Prostate gland (tissue), 2 donors: ENCODE results near the gene FOXP1. TPM values are rescaled to one million over a fixed set of nuclear protein-coding genes. Genes with fewer than 3 reads are reported as not detected.

Source experiments
- DNase-seq: peaks from one replicate; pipeline ENCODE4 v3.0.0-alpha.2; 2019; ENCODE audit warnings: low spot score
- H3K27ac ChIP-seq, 2 donors: fragments of 200-600 bp; sonication (generic); 2 replicates each; pipeline ENCODE4 v1.5.1; 2017 to 2019
- H3K27me3 ChIP-seq: fragments of 200-600 bp; sonication (generic); replicated peaks from 2 replicates; pipeline ENCODE4 v1.5.1; 2019; ENCODE audit not compliant: insufficient read depth
- H3K36me3 ChIP-seq, 2 donors: fragments of 200-600 bp; sonication (generic); 1 replicate in 1 of 2; 2 replicates in 1 of 2; pipeline versions ENCODE4 v1.5.1 to v1.8.1; 2017 to 2019
- H3K4me1 ChIP-seq: fragments of 200-600 bp; sonication (generic); replicated peaks from 2 replicates; pipeline ENCODE4 v1.5.1; 2019
- H3K4me3 ChIP-seq, 2 donors: fragments of 200-600 bp; sonication (generic); 2 replicates each; pipeline ENCODE4 v1.5.1; 2017 to 2019
- H3K9me3 ChIP-seq: fragments of 200-600 bp; sonication (generic); 2 replicates; pipeline ENCODE4 v1.5.1; 2017
- POLR2A ChIP-seq: fragments of 450-650 bp; IDR thresholded peaks from one replicate; pipeline ENCODE4 v1.6.1; 2016; ENCODE audit warnings: antibody characterized with exemption, mild to moderate bottlenecking
- POLR2AphosphoS5 ChIP-seq: sonication (generic); formaldehyde crosslinking; IDR thresholded peaks from one replicate; pipeline ENCODE4 v1.6.1; 2017; ENCODE audit warnings: antibody characterized with exemption
- whole genome bisulfite sequencing: methylation state at CpG from one replicate; pipeline ENCODE4 v1.1.5; 2018; 5-methylcytosine and 5-hydroxymethylcytosine counted together
- intact Hi-C: fragments of 100-400 bp; cut with DNase I; formaldehyde crosslinking; loops from one replicate; pipeline ENCODE4 v1.14.2; 2022
- total RNA-seq, 2 donors: library from RNA; depleted of rRNA; stranded (reverse); fragments of >200 nt; gene quantifications; one replicate each; pipeline ENCODE4 v1.1.0, GENCODE V29; 2016
- TF ChIP-seq, protein P1 (sequence below), 4 experiments: fragments of 200-600 bp in 2 of 4; fragments of 450-650 bp in 2 of 4; sonication (generic) in 2 of 4; IDR thresholded peaks; 1 replicate in 3 of 4; 2 replicates in 1 of 4; pipeline ENCODE4 v1.5.1; 2016 to 2019; ENCODE audit warnings: antibody characterized with exemption in 4 of 4, mild to moderate bottlenecking in 2 of 4, moderate library complexity in 2 of 4

Gene FOXP1
- total RNA-seq, 2 donors from 2014 or later, result 133 to 156 TPM

DNA sequence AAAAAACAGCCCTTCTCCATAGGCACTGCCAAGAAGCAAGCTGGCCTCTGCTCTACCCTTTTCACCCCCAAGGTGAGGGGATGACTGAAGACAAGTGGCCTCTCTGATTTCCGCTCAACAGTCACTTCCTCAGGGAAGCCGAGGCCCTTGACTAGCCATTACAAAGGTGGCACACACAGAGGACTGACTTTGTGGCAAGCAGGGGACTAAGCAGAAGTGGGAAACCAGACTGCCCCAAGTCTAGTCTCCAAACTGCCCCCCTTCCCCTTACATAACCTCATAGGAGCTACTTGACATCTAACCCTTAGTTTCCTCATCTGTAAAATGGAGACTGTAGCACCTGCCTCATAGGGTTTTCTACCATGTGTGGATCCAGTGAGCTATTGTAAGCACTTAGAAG, 118.9 kb downstream of the FOXP1 start:
- Histone ChIP-seq H3K36me3 (no peaks in the 10 kb centered on the region), H3K4me1 (no peaks in the 10 kb centered on the region), H3K27me3 (no peaks in the 10 kb centered on the region), H3K4me3 (no peak overlapping the region), H3K27ac (no peak overlapping the region), H3K9me3 (no peaks in the 10 kb centered on the region)
- intact Hi-C loops, result no loop called here
- TF ChIP-seq POLR2AphosphoS5, result no peak
- no peak for TF ChIP-seq POLR2A
- TF ChIP-seq, protein P1, sequence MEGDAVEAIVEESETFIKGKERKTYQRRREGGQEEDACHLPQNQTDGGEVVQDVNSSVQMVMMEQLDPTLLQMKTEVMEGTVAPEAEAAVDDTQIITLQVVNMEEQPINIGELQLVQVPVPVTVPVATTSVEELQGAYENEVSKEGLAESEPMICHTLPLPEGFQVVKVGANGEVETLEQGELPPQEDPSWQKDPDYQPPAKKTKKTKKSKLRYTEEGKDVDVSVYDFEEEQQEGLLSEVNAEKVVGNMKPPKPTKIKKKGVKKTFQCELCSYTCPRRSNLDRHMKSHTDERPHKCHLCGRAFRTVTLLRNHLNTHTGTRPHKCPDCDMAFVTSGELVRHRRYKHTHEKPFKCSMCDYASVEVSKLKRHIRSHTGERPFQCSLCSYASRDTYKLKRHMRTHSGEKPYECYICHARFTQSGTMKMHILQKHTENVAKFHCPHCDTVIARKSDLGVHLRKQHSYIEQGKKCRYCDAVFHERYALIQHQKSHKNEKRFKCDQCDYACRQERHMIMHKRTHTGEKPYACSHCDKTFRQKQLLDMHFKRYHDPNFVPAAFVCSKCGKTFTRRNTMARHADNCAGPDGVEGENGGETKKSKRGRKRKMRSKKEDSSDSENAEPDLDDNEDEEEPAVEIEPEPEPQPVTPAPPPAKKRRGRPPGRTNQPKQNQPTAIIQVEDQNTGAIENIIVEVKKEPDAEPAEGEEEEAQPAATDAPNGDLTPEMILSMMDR (IDR thresholded peaks at IDR 0.05), result no peak
- WGBS, result 94% methylated on average over 2 of the region's 2 CpGs
- DNase-seq, result no peak

DNA sequence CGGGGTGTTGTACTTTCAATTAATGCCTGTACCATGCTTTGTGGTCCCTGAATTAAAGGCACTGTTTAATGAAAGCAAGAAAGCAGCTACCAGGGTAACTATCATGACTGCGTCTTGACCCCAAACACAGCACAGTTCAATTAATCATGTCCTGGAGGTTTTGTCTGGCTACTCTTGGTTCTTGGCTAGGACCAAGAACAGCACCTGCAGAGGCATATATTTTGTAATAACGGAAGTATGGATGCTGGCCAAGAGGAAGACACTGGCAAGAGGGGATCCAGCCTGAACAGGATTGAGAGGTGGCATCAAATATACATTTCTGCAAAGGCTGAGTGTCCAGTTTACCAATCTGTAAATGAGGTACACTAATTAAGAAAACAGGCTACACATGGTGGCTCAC, 119.9 kb downstream of the FOXP1 start:
- intact Hi-C loops, result no loop called here
- no peak for DNase-seq
- Histone ChIP-seq H3K9me3 (no peaks in the 10 kb centered on the region), H3K4me3 (no peak overlapping the region), H3K36me3 (no peaks in the 10 kb centered on the region), H3K27ac (no peak overlapping the region), H3K4me1 (no peaks in the 10 kb centered on the region), H3K27me3 (no peaks in the 10 kb centered on the region)
- TF ChIP-seq POLR2A, result no peak
- TF ChIP-seq POLR2AphosphoS5, result no peak
- TF ChIP-seq, protein P1 (IDR thresholded peaks at IDR 0.05), result no peak
- 63% methylated on average over 3 of the region's 3 CpGs for WGBS

DNA sequence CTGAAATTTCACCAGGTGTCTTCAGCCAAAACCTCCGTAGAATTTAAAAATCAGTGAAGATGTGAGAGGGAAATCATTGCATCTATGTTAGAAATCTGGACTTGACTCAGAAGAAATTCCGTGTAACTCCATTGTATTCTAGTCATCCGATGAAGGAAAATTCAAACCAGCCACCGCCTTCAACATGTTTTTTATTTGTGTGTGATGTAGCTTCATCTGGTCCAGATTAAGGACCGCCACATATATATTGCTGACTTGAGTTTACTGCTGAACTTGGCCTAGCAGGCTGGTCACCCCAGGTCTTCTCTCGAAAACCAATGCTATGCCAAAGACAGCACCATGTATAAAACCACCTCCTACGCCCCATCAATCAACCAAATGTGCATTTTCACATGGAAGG, 120.9 kb downstream of the FOXP1 start:
- 96% methylated on average over 7 of the region's 7 CpGs for WGBS
- Histone ChIP-seq H3K4me3 (no peak overlapping the region), H3K36me3 (no peaks in the 10 kb centered on the region), H3K4me1 (no peaks in the 10 kb centered on the region), H3K27me3 (no peaks in the 10 kb centered on the region), H3K27ac (no peak overlapping the region), H3K9me3 (no peaks in the 10 kb centered on the region)
- intact Hi-C loops, result no loop called here
- no peak for DNase-seq
- TF ChIP-seq, protein P1 (IDR thresholded peaks at IDR 0.05), result no peak
- no peak for TF ChIP-seq POLR2AphosphoS5
- TF ChIP-seq POLR2A, result no peak

DNA sequence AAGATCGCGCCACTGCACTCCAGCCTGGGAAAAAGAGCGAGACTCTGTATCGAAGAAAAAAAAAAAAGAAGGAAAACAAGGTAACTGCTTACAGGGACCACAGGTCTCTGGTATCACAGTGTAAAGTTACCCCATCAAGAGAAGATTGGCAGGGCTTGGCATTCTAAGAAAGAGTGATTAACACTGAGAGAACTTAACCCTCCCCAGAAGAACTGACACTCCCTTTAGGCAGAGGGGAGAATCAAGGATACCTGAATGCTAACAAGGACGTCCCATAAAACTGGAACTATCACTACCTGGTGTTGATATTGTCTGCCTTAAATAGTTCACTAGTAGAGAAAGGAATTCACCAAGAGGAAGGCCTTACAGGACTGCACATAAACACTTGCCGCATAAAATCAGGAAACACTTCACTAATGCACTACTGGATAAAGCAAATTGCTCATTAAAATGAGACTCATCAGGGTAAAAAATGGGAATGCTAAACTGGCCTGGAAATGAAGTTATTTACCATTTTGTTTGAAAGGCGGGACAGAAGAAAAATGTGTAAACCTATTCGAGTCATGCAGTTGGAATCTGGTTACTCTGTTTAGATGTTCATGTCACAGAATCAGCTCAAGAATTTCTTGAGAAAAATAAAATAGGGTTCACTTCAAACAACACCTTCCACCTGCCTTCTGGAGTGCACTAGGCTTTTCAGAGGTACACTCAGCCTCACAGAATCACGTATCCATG, 121.6 kb downstream of the FOXP1 start:
- H3K27ac ChIP-seq, result no peak overlapping the region
- no peak for DNase-seq
- H3K36me3 ChIP-seq, result no peaks in the 10 kb centered on the region
- H3K9me3 ChIP-seq, result no peaks in the 10 kb centered on the region
- intact Hi-C loops, result no loop called here
- H3K4me1 ChIP-seq, result no peaks in the 10 kb centered on the region
- WGBS, result 79% methylated on average over 9 of the region's 9 CpGs
- no peaks in the 10 kb centered on the region for H3K27me3 ChIP-seq
- TF ChIP-seq POLR2AphosphoS5, result no peak
- TF ChIP-seq, protein P1 (IDR thresholded peaks at IDR 0.05), result no peak
- TF ChIP-seq POLR2A, result no peak
- H3K4me3 ChIP-seq, result no peak overlapping the region

DNA sequence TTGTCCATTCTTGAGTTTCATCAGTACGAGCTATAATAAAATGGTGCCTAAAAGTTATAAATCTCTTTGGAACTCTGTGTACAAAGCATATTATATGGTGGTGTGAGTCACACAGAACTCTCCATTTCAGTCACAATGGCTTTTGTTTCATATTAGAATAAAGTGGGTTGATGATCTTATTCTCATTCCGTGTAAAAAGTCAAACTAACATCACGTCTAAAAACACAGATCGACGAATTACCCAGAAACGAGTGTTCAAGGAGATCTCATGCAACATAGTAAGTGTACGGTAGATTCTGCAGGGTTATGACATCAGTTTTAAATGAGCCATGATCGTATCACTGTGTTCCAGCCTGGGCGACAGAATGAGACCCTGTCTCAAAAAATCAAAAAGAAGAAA, 122.4 kb downstream of the FOXP1 start:
- no peak overlapping the region for H3K27ac ChIP-seq
- 77% methylated on average over 9 of the region's 9 CpGs for WGBS
- H3K4me1 ChIP-seq, result no peaks in the 10 kb centered on the region
- TF ChIP-seq, protein P1 (IDR thresholded peaks at IDR 0.05), result no peak
- TF ChIP-seq POLR2A (no peak), POLR2AphosphoS5 (no peak)
- no peaks in the 10 kb centered on the region for H3K27me3 ChIP-seq
- no peak overlapping the region for H3K4me3 ChIP-seq
- DNase-seq, result no peak
- no peaks in the 10 kb centered on the region for H3K9me3 ChIP-seq
- intact Hi-C loops, result no loop called here
- no peaks in the 10 kb centered on the region for H3K36me3 ChIP-seq
